Suprapubic skin (tissue), 4 donors: ENCODE results near the gene PARVA. TPM values are rescaled to one million over a fixed set of nuclear protein-coding genes. Genes with fewer than 3 reads are reported as not detected.

ENCODE experiments used
- DNase-seq, 2 donors: peaks; one replicate each; pipeline ENCODE4 v3.0.0-alpha.2; 2019; ENCODE audit warnings: low spot score in 2 of 2
- H3K27ac ChIP-seq: fragments of 200-600 bp; sonication (generic); one replicate; pipeline ENCODE4 v1.5.1; 2019
- H3K27me3 ChIP-seq: fragments of 200-600 bp; sonication (generic); one replicate; pipeline ENCODE4 v1.5.1; 2019
- H3K36me3 ChIP-seq: fragments of 200-600 bp; sonication (generic); one replicate; pipeline ENCODE4 v1.5.1; 2019
- H3K4me1 ChIP-seq: fragments of 200-600 bp; sonication (generic); one replicate; pipeline ENCODE4 v1.5.1; 2019
- H3K4me3 ChIP-seq: fragments of 200-600 bp; sonication (generic); one replicate; pipeline ENCODE4 v1.5.1; 2019; ENCODE audit warnings: mild to moderate bottlenecking
- H3K9me3 ChIP-seq: fragments of 200-600 bp; sonication (generic); one replicate; pipeline ENCODE4 v1.5.1; 2019
- EP300 ChIP-seq: sonication (generic); formaldehyde crosslinking; IDR thresholded peaks from one replicate; pipeline ENCODE4 v1.6.1; 2017; ENCODE audit warnings: antibody characterized with exemption
- POLR2A ChIP-seq, 2 donors: fragments of 450-650 bp; IDR thresholded peaks; one replicate each; pipeline ENCODE4 v1.6.1; 2017; ENCODE audit warnings: antibody characterized with exemption in 2 of 2, mild to moderate bottlenecking in 2 of 2, moderate library complexity in 2 of 2
- POLR2AphosphoS5 ChIP-seq, 3 donors: sonication (generic); formaldehyde crosslinking; IDR thresholded peaks; one replicate each; pipeline ENCODE4 v1.6.1; 2017; ENCODE audit warnings: antibody characterized with exemption in 3 of 3
- WGBS: methylation state at CpG from one replicate; pipeline ENCODE4 v1.1.5; 2018; 5-methylcytosine and 5-hydroxymethylcytosine counted together
- total RNA-seq, 4 donors: library from RNA; depleted of rRNA; stranded (reverse); fragments of >200 nt; gene quantifications; one replicate each; pipeline ENCODE4 v1.1.0, GENCODE V29; 2016
- TF ChIP-seq, protein P1 (sequence below), 2 donors: fragments of 200-600 bp in 1 of 2; fragments of 450-650 bp in 1 of 2; sonication (generic) in 1 of 2; IDR thresholded peaks; one replicate each; pipeline ENCODE4 v1.5.1; 2016 to 2019; ENCODE audit warnings: antibody characterized with exemption in 2 of 2, mild to moderate bottlenecking in 1 of 2, moderate library complexity in 1 of 2

PARVA gene
- total RNA-seq, 4 donors from 2014 or later, result 16.7 to 26.2 (median 21.4) TPM

DNA sequence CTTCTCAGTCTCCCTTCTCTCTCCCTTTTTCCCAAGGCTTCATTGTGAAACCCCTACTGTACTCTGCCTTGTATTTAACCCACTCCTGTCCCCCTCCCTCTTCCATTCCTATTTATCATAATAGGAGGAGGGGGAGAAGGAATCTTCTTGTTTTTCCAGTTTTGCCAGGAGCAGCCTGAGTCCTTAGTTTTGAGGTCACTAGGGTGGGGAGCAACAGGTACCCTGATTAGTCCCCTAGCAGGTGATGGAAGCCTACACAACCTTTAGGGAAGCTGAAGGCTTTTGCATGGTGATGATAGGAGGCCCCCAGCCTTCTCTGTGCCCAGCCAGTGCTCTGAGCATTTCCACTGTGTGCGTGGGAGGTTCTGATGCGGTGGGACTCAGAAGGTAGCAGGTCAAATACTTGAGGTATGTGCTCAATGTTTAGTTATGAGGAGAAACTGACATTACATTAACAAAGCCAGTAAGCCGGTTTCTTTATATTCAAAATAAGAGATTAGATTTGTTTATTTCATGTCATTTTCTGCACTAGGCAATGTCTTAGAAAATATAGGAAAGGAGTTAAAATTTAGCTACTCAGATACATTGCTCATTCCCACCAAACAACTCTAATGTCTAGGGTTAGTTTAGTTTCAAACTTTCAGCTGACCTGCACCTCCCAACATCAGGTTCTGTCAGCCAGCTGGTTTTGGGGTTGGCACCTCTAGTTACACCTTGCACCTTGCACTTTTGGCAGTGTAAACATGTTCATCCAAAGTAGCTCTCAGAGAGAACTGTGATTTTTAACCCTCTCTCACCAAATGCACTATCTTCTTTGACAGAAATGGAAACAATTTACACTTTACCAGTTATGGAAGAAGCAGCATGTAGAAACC lies 26.0 kb downstream of the PARVA start:
- peaks cover 15% of the 10 kb centered on the region for H3K4me1 ChIP-seq
- 94% methylated on average over 3 of the region's 3 CpGs for WGBS
- H3K36me3 ChIP-seq, result no peaks in the 10 kb centered on the region
- DNase-seq, result no peak
- H3K27ac ChIP-seq, result no peak overlapping the region
- no peaks in the 10 kb centered on the region for H3K9me3 ChIP-seq
- TF ChIP-seq POLR2AphosphoS5 (IDR thresholded peaks at IDR 0.05) (no peak), EP300 (no peak), POLR2A (IDR thresholded peaks at IDR 0.05) (no peak)
- TF ChIP-seq, protein P1, sequence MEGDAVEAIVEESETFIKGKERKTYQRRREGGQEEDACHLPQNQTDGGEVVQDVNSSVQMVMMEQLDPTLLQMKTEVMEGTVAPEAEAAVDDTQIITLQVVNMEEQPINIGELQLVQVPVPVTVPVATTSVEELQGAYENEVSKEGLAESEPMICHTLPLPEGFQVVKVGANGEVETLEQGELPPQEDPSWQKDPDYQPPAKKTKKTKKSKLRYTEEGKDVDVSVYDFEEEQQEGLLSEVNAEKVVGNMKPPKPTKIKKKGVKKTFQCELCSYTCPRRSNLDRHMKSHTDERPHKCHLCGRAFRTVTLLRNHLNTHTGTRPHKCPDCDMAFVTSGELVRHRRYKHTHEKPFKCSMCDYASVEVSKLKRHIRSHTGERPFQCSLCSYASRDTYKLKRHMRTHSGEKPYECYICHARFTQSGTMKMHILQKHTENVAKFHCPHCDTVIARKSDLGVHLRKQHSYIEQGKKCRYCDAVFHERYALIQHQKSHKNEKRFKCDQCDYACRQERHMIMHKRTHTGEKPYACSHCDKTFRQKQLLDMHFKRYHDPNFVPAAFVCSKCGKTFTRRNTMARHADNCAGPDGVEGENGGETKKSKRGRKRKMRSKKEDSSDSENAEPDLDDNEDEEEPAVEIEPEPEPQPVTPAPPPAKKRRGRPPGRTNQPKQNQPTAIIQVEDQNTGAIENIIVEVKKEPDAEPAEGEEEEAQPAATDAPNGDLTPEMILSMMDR (IDR thresholded peaks at IDR 0.05), result no peak
- no peak overlapping the region for H3K4me3 ChIP-seq
- no peaks in the 10 kb centered on the region for H3K27me3 ChIP-seq

- Histone ChIP-seq H3K27me3 (no peaks in the 10 kb centered on the region), H3K4me3 (no peak overlapping the region), H3K9me3 (no peaks in the 10 kb centered on the region), H3K27ac (no peak overlapping the region), H3K36me3 (no peaks in the 10 kb centered on the region), H3K4me1 (peaks cover 16% of the 10 kb centered on the region)
- DNase-seq, result no peak
- TF ChIP-seq EP300 (no peak), POLR2AphosphoS5 (IDR thresholded peaks at IDR 0.05) (no peak), POLR2A (IDR thresholded peaks at IDR 0.05) (no peak)
- TF ChIP-seq, protein P1 (IDR thresholded peaks at IDR 0.05), result no peak
- WGBS, result 54% methylated on average over 2 of the region's 2 CpGs
Measured at GRCh38 chr11:12403997-12404350, 26.6 kb downstream of the PARVA start.

DNA sequence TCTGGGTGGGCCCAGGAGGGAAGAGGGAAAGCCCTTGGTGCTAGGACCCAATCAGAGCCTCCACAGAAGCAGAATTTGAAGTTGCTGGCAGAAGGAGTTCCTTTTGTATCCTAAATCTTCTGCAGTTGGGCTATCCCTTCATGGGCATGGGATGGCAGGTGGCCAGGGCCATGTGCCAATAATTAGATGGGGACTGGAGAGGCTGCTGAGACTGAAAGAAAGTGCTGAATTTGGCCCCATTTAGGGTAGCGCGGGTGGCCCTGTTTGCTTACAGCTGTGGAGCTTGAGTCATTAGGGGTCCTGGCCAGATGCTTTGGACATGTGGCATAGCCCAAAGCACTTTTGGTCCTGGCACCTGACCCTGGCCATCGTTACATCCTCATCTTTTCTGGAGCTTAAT lies 27.1 kb downstream of the PARVA start:
- peaks cover 21% of the 10 kb centered on the region for H3K4me1 ChIP-seq
- no peak for TF ChIP-seq EP300
- TF ChIP-seq POLR2A (IDR thresholded peaks at IDR 0.05), result no peak
- TF ChIP-seq POLR2AphosphoS5 (IDR thresholded peaks at IDR 0.05), result no peak
- TF ChIP-seq, protein P1 (IDR thresholded peaks at IDR 0.05), result no peak
- no peaks in the 10 kb centered on the region for H3K36me3 ChIP-seq
- WGBS, result 77% methylated on average over 3 of the region's 3 CpGs
- no peak overlapping the region for H3K27ac ChIP-seq
- no peak for DNase-seq
- no peak overlapping the region for H3K4me3 ChIP-seq
- no peaks in the 10 kb centered on the region for H3K27me3 ChIP-seq
- H3K9me3 ChIP-seq, result no peaks in the 10 kb centered on the region

GRCh38 chr11:12408156-12408770 lies 30.9 kb downstream of the PARVA start:
- Histone ChIP-seq H3K27me3 (no peaks in the 10 kb centered on the region), H3K36me3 (no peaks in the 10 kb centered on the region), H3K27ac (no peak overlapping the region), H3K4me1 (peaks cover 47% of the 10 kb centered on the region), H3K4me3 (no peak overlapping the region), H3K9me3 (no peaks in the 10 kb centered on the region)
- TF ChIP-seq, protein P1 (IDR thresholded peaks at IDR 0.05), result no peak
- TF ChIP-seq POLR2AphosphoS5 (IDR thresholded peaks at IDR 0.05) (no peak), EP300 (no peak), POLR2A (IDR thresholded peaks at IDR 0.05) (no peak)
- 82% methylated on average over 4 of the region's 4 CpGs for WGBS
- no peak for DNase-seq

- DNase-seq, result no peak
- peak overlapping the region; percentile 71 for H3K27ac ChIP-seq
- TF ChIP-seq EP300, result no peak
- TF ChIP-seq, protein P1 (IDR thresholded peaks at IDR 0.05), result no peak
- no peak for TF ChIP-seq POLR2A (IDR thresholded peaks at IDR 0.05)
- TF ChIP-seq POLR2AphosphoS5 (IDR thresholded peaks at IDR 0.05), result no peak
- no peaks in the 10 kb centered on the region for H3K9me3 ChIP-seq
- WGBS, result 49% methylated on average over 3 of the region's 3 CpGs
- H3K4me1 ChIP-seq, result peaks cover 58% of the 10 kb centered on the region
- no peaks in the 10 kb centered on the region for H3K36me3 ChIP-seq
- H3K4me3 ChIP-seq, result no peak overlapping the region
- no peaks in the 10 kb centered on the region for H3K27me3 ChIP-seq
Measured at GRCh38 chr11:12409621-12410005, 32.2 kb downstream of the PARVA start.
